Measurements from ENCODE around the gene MAD1L1.

The MAD1L1 gene

DNA sequence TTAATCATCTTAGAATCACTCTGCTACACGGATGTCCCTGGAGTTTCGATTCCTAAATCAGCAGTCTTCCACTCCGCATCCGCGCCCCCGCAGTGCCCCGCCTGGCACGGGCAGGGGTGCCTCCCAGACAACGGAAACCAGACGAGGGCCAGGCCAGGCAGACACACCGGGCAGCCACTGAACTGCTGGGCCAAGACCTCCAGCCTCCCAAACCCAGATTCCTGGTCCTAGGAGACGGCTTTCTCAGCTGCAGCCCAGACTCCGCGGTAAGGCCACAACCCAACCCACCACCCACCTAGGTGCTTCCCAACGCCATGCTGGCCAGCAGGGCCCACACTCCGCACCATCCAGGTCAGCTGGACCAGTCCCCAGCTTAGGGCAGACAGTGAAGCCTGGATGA, 33.2 kb downstream of the MAD1L1 start:
- no peak for DNase-seq

DNA sequence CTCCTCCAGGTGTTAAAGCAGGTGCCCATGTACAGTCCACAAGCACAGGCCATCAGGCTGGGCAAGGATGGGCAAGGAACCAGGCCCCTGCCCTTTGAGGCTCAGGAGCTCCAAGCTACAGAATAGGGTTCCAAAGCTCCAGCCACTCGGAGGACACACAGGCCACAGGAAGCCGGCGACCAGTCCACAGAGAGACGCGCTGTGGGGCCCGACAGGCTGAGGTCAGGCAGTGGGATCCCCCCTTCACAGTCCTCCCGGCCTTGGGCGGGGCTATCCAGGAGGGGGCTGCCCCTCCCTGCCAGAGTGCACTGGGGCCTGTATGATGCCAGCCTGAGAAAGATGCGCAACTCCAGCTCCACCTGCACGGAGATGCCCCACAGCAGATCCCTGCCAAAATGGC, 34.0 kb downstream of the MAD1L1 start:
- no peak for DNase-seq

GRCh38 chr7:2198206-2198605, 34.5 kb downstream of the MAD1L1 start:
- DNase-seq, result no peak

DNA sequence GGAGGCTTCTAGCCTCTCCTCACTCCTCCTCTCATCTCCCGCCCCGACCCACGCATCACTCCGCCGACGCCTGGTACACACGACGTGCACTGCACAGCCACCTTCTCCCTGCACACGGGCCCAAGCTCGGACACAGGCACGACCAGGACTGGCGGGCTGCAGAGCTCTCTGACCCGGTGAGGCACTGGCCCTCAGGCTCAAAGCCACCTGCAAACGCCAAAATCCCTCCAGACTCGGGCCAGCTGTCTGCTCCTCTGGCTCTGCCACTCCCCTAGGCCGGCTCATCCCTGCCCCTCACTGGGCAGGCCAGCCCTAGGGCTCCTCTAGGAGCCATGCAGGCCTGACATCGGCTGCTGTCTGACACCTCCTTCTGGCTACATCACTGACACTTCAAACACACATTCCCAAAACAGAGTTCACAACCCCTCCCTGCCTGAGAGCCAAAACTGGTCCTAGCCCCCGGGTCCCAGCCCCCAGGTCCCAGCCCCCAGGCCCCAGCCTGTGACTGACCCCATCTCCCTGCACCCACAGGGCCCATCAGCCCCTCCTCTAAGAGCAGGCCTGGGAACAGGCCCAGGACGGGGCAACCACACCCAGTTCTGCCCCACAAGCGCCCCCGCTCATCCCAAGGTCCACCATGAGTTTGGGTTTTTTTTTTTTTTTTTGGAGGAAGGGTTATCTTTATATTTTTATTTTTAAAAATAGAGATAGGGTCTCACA, 35.1 kb downstream of the MAD1L1 start:
- no peak for DNase-seq

- no peak for DNase-seq
Observed at GRCh38 chr7:2196381-2197378, 36.1 kb downstream of the MAD1L1 start.

DNA sequence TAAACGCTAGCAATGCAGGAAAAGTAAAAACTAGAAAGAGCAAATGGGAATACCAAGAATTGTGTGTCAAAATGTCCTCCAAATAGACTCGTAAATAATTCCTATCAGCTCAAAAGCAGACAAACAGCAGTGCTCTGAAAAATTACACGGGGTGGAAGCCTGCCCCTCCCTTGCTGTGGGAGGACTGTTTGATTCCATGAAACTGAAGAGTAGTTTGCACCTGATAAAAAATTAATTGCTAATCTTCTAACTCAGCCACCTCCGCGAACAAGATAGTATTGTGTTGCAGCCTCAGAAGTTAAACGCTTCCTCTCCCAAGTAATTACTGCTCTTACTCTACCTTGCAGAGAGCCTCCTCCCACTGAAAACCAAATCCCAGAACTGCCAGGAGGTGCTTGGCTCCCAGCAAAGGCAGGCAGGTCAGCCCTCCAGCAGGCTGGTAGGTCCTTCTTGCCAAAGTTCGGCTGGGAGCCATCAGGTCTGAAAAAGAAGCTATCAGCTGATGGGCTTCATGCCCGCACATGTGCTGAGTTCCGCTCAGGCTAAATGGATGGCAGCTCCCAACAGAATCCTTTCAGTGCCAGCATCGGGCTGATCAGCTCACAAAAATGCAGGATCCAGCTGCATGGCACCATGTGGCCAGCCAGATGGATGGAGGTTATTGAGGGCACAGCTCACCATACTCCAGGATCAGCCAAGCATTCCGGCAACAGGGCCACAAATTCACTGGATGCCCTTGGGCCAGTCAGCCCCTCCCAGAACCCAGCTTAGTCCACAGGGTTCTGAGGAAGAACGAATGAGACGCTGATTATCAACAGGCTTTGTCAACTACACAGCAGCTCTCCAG, 37.1 kb downstream of the MAD1L1 start:
- DNase-seq, result no peak

- no peak for DNase-seq
Observed at GRCh38 chr7:2193575-2194305, 39.0 kb downstream of the MAD1L1 start.

DNA sequence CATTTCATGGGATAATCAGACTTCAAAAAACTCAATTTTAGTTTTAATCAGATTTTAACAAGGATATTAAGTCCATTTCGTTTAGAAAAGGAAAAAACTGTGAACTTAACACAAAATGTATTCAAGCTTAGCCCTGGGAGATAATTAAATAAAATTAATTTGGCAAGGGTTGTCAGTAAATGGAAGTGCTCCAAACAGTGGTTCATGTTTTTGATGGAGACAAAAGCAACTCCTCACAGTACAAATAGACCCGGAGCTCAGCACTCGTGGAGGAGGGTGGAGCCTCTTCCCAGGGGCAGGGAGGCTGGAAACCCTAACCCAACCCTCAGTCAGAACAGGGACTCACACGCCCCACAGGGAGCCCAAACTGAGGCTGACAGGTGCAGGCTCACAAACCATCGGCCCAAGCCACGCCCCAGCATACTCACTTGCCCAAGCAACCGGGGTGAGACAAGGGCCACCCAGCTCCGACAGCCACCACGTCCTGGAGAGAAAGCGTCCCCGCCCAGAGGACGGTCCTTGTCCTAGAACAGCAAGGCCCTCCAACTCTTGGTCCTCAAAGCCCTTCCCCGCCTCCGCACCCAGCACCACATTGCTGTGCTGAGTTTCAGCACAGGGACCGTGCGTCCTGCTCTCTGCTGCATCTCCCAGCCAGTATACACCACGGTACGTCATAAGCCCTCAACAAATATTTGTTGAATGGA, 39.8 kb downstream of the MAD1L1 start:
- DNase-seq, result no peak

DNA sequence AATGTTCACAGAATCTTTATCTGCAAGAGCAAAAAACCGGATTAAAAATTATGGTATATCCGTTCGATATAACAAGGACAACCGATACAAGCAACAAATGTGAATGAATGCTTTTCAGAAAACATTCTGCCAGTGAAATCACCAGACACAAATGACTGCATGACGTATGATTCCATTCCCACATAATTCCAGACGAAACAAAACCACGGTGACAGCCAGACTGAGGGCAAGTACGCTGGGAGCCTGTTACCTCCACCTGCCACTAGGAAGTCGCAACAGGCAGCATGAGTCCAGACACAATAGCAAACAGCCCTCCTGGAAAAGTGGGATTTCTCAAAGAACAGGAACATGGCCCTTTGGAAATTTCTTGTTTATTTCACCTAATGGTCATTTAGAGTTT, 41.7 kb downstream of the MAD1L1 start:
- no peak for DNase-seq

- DNase-seq, result no peak
Observed at GRCh38 chr7:2190531-2190930, 42.2 kb downstream of the MAD1L1 start.

DNA sequence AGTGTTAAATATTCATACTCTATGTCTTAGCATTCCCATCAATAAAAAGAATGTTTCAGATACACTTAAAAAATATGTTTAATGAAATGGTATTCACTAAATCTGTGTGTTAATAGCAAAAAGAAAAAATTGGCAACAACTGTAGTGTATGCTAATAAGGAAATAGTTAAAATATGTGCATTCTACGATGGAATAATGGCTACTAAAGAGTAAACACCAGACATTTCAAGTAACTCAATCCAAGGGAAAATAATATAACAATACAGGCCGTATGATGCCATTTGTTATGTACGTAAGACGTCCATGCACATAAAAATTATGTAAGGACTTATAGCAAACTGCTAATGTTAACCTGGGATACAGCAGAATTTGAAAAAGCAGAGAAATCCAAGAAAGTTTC, 46.6 kb downstream of the MAD1L1 start:
- DNase-seq, result no peak

GRCh38 chr7:2185715-2186114, 47.0 kb downstream of the MAD1L1 start:
- no peak for DNase-seq

DNA sequence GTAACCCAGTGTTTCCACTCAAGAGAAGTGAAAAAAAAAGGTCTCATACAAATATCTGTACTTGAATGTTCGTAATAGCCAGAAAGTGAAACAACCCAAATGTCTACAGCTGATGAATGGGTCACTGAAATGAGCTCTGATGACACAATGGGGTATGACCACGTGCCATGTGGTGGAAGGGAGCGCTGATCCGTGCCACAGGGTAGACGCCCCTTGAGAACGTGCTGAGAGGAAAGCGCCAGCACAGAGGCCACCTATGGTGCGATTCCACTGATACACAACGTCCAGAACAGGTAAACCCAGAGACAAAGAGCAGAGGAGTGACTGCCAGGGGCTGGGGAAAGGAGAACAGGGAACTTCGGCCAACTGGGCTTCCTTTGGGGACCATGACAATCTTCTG, 50.3 kb downstream of the MAD1L1 start:
- DNase-seq, result no peak

GRCh38 chr7:2181077-2181854, 51.5 kb downstream of the MAD1L1 start:
- no peak for DNase-seq

DNA sequence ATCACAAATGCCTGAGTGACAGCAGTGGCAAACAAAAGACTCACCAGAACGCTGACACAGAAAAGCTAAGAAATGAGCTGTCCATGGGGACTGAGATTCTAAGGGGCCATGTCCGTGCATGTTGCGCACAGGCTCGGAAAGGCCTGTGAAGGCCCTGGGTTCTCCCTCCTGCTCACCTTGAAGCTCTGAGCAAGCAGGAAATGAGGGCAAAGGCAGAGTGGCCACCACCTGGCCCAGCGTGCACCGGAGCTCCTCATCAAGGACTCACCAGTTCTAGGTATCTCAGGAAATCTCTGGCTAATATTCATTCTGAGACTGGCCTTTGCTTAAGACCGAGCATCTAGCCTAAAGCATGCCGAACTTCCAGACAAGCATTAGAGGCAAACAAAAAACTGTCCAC, 52.7 kb downstream of the MAD1L1 start:
- no peak for DNase-seq

- DNase-seq, result no peak
Observed at GRCh38 chr7:2175514-2175913, 57.2 kb downstream of the MAD1L1 start.

DNA sequence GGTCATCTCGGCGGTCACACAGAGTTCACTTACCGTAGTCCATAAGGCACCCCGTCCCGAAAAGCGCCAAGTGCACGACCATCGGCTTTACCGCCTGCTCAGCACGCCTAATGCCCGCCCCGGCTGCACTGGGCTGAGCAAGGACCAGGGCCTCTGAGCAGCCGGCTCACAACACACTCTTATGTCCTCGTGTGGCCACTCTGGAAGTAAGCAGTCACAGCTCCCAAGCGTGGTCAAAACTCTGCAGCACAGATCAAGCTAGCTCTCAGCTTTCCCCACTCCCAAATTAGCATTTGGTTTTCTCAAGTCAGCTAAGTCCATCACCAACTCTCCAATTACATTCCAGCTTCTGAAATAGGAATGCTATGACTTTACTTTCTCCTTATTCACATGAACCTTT, 57.7 kb downstream of the MAD1L1 start:
- DNase-seq, result no peak

DNA sequence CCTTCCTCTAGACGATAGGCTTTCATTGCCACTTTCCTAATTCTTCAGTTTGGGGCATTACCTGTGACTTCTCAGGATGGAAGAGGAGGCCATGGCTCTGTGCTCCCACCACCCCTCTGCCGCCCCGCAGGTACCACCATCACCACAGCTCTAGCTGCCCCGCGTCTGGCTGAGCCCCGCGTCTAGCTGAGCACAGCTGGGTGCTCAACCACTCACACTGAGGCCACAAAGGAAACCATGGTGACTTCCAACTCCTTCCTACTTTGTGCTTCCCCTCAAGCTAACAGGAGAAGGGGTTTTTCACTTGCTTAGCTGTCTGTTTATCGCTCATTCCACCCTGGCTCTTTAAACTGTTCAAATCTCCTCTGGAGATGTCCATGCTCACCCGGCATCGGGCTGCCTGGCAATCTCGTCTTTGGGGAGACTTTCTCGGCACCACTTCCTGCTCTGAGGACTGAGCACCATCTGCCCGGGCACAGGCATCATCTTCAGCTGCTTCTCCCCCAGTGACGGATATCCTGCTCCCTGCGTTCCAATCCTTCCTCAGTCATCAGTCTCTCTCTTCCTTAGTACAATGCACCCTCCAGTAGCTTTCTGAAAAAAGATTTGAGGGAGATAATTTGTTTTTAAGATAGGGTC, 59.4 kb downstream of the MAD1L1 start:
- no peak for DNase-seq

- no peak for DNase-seq
Observed at GRCh38 chr7:2172311-2173188, 60.2 kb downstream of the MAD1L1 start.
